ENCODE data around the gene ZCCHC3. TPM values are rescaled to one million over a fixed set of nuclear protein-coding genes. Genes with fewer than 3 reads are reported as not detected.
"Not testable (repeated sequence)": the region's sequence is repeated elsewhere in the genome, so short reads cannot be mapped to it uniquely, and the experiment has no call there.

ZCCHC3 gene
- total RNA-seq, 6 experiments from 2014 or later = 10.9 to 11.7 (median 11.4) TPM

DNA sequence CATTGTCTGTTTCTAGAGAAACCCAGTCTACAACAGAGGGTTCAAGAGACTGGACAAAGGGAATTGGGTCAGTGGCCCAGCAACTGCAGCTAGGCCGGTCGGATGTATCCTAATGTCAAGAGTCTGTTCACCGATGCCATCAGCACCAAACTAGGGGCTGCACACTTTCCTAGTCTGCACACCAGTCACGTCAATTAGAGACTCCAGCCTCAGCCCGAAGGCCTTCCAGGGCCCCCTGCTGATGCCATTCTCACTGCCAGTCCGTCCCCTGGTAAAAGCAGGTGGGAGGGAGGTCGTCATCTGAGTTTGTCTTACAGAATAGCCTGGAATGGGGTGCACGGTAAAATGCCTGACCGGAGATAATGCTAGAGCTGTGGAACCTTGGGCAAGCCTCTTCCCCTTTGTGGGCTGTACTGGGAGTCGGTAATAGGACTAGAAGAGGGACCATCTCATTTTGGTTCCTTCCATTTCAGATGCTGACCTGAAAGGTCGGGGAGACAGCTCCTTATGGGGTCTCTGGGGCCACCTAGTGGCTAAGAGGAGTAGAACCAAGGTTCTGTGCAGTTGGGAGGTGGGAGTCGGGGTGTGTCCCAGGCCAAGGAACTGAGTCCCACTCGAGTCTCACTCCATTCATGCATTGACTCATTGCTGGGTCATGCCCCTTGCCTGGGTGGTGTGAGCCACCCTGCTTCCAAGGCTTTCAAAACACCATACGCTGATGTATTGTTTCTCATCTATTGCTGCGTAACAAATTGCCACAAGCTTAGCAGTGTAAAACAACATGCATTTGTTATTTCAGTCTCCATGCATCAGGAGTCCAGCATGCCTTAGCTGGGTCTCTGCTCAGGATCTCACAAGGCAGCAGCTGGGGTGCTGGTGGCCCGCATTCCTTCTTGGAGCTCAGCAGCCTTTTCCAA is 33.1 kb downstream of the ZCCHC3 start:
- Mint-ChIP-seq H3K4me3 (peak overlapping the region; percentile 5; the same call in 1 of the 2 replicates), H3K4me1 (ENCODE audit: low read depth) (peaks cover 34% of the 10 kb centered on the region), H3K9me3 (no peaks in the 10 kb centered on the region), H3K27ac (peak overlapping the region; percentile 65), H3K27me3 (ENCODE audit: insufficient read depth) (peaks cover 5% of the 10 kb centered on the region), H3K36me3 (ENCODE audit: low read depth) (peaks cover 15% of the 10 kb centered on the region)
- TF ChIP-seq CTCF (IDR thresholded peaks at IDR 0.05) = peak; percentile 95
- peak; percentile 61 for DNase-seq

DNA sequence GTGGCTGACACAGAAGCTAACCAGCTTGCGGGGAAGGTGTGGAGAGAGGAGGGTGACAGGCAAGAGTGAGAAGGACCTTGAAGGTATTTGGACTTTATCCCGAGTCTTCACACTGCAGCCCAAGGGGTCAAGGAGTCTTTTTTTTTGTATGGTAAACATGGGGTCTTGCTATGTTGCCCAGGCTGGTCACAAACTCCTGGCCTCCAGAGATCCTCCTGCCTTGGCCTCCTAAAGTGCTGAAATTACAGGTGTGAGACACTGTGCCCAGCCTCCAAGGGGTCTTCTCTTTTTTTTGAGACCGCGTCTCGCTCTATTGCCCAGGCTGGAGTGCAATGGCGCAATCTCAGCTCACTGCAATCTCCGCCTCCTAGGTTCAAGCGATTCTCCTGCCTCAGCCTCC is 37.2 kb downstream of the ZCCHC3 start:
- no peaks in the 10 kb centered on the region for H3K36me3 Mint-ChIP-seq (ENCODE audit: low read depth)
- no peak overlapping the region for H3K27ac Mint-ChIP-seq
- no peak overlapping the region for H3K4me3 Mint-ChIP-seq
- H3K4me1 Mint-ChIP-seq (ENCODE audit: low read depth) = peaks cover 14% of the 10 kb centered on the region
- no peaks in the 10 kb centered on the region for H3K9me3 Mint-ChIP-seq
- DNase-seq = no peak
- TF ChIP-seq CTCF (IDR thresholded peaks at IDR 0.05) = no peak
- peaks cover 2% of the 10 kb centered on the region; the same call in 1 of the 2 replicates for H3K27me3 Mint-ChIP-seq (ENCODE audit: insufficient read depth)

DNA sequence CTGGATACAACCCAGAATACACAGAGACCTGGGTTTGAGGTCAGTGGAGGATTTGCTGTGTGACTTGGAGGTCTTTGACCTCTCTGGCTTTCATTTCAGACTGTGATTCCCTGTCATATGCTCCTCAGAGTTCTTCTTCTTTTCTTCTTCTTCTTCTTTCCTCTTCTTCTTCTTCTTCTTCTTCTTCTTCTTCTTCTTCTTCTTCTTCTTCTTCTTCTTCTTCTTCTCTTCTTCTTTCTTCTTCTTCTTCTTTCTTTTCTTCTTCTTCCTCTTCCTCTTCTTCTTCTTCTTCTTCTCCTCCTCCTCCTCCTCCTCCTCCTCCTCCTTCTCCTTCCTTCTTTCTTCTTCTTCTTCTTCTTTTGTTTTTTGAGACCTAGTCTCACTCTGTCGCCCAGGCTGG is 38.7 kb downstream of the ZCCHC3 start:
- H3K4me3 Mint-ChIP-seq; H3K9me3 Mint-ChIP-seq; H3K4me1 Mint-ChIP-seq (ENCODE audit: low read depth); DNase-seq; H3K27me3 Mint-ChIP-seq (ENCODE audit: insufficient read depth); H3K36me3 Mint-ChIP-seq (ENCODE audit: low read depth); H3K27ac Mint-ChIP-seq: not testable (repeated sequence)

DNA sequence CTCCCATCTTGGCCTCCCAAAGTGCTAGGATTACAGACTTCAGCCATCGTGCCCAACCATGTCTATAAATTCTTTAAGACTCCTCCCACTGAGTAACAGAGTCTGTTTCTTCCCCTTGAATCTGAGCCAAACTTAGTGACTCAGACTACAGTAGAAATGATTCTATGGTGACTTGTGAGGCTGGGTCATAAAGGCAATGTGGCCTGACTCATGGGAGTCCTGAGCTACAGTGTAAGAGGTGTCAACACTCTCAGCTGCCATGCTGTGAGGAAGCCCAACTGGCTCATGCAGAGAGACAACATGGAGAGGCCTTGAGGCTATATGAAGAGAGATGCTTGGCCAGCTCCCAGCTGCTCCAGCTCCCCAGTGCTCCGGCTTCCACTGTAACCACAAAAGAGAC is 44.3 kb downstream of the ZCCHC3 start:
- Mint-ChIP-seq H3K27ac (peak overlapping the region; percentile 80), H3K27me3 (ENCODE audit: insufficient read depth) (peaks cover 8% of the 10 kb centered on the region), H3K4me3 (peak overlapping the region; percentile 30; the same call in 1 of the 2 replicates), H3K36me3 (ENCODE audit: low read depth) (peaks cover 37% of the 10 kb centered on the region), H3K9me3 (peaks cover 40% of the 10 kb centered on the region), H3K4me1 (ENCODE audit: low read depth) (peaks cover 16% of the 10 kb centered on the region)
- DNase-seq = peak; percentile 94
- no peak for TF ChIP-seq CTCF (IDR thresholded peaks at IDR 0.05)

DNA sequence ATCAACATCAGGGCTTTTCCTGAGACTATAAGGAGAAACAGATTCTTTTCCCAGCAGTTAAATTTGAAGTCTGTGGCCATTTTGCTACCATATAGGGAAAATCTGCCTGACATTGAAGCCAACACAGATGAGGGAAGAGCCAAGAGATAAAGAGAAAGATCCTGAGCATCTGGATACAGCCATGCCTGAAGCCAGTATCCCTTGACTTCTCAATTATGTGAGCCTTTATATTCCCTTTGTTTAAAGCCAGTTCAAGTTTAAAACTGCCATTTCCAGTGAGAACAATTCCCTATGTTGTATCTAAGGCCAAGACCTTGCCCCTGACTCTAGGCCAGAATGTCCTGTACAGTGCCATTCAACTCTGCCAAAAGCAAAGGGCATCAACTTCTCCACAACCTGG is 45.7 kb downstream of the ZCCHC3 start:
- peaks cover 37% of the 10 kb centered on the region for H3K36me3 Mint-ChIP-seq (ENCODE audit: low read depth)
- H3K4me3 Mint-ChIP-seq = no peak overlapping the region
- no peak for TF ChIP-seq CTCF (IDR thresholded peaks at IDR 0.05)
- no peak for DNase-seq
- peaks cover 18% of the 10 kb centered on the region for H3K4me1 Mint-ChIP-seq (ENCODE audit: low read depth)
- H3K9me3 Mint-ChIP-seq = peaks cover 40% of the 10 kb centered on the region
- peaks cover 8% of the 10 kb centered on the region for H3K27me3 Mint-ChIP-seq (ENCODE audit: insufficient read depth)
- no peak overlapping the region for H3K27ac Mint-ChIP-seq

DNA sequence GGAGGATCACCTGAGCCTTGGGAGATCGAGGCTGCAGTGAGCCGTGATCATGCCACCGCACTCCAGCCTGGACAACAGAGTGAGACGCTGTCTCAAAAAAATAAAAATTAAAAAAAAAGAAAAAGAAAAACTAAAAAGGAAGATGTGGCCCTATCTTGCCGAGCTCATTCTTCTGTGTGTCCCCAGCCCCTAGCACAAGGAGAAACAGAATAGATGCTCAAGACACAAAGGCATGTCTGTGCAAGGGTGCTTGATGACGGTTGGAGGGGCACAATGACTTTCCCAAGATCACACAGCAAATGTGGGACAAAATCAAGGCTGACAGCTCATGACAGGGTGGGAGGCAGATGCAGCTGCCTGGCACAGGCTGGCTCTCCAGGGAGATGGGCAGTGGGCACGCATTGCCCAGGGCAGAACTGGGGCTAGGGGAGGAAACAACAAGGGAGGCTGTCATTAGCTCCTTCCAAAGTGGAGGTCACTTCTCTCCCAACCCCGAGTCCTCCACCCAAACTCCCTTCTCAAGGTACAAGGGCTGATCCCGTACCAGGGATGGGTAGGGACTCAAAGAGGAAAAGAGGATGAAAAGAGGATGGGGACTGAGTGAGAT is 48.8 kb downstream of the ZCCHC3 start:
- peak overlapping the region; percentile 94 for H3K4me3 Mint-ChIP-seq
- peaks cover 8% of the 10 kb centered on the region for H3K27me3 Mint-ChIP-seq (ENCODE audit: insufficient read depth)
- no peak for DNase-seq
- H3K27ac Mint-ChIP-seq = peak overlapping the region; percentile 86
- peaks cover 37% of the 10 kb centered on the region for H3K36me3 Mint-ChIP-seq (ENCODE audit: low read depth)
- peaks cover 40% of the 10 kb centered on the region for H3K9me3 Mint-ChIP-seq
- H3K4me1 Mint-ChIP-seq (ENCODE audit: low read depth) = peaks cover 26% of the 10 kb centered on the region
- TF ChIP-seq CTCF (IDR thresholded peaks at IDR 0.05) = no peak

Data from HFFc6 (cell line).